Muscle of arm (tissue), 12 donors: ENCODE measurements around the gene LRTM2. TPM values are rescaled to one million over a fixed set of nuclear protein-coding genes. Genes with fewer than 3 reads are reported as not detected.

Experiments used
- DNase-seq: peaks from one replicate; pipeline ENCODE4 v3.0.0-alpha.2; 2013
- polyA plus RNA-seq, 12 donors: library from polyadenylated mRNA; unstranded; fragments of 120-200 nt; gene quantifications; one replicate each; pipeline ENCODE4 v1.2.1, GENCODE V29; 2013; ENCODE audit not compliant: insufficient read length in 12 of 12

Gene LRTM2
- polyA plus RNA-seq, 12 donors, result 0.09 to 0.98 (median 0.20) TPM; not detected in 3

GRCh38 chr12:1842183-1842904, 22.0 kb downstream of the LRTM2 start:
- DNase-seq, result no peak

DNA sequence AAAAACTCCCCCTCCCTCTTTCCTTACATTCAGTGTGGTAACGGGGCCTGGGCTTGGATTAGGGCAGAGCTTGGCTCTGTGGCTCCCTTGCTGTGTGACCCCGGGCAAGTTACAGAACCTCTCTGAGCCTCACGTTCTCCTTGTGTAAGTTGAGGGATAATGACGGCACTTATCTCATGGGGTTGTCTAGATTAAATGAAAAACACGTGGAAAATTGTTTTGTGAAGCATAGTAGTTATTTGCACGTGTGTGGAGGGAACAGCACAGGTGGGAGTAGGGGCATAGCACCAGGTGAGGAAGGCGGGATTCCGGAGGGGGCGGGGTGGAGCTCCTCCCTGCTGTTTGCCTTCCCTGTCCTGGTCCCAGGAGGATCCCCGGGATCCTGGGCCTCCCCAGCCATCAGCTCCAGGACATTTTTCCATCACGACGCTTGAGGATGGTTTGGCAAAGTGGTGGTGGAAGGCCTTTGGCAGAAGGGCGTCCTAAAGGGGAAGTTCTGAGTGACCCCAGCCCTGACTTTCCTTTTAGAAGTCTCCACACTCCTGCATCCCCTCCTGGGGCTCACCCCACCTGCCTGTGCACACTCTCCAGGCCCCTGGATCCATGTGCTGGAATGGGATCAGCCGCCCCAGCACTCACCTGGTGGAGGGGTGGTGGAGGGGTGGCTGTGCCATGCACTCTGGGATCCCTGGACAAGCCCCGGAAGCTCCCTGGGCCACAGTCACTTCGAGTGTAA, 22.7 kb downstream of the LRTM2 start:
- no peak for DNase-seq

DNA sequence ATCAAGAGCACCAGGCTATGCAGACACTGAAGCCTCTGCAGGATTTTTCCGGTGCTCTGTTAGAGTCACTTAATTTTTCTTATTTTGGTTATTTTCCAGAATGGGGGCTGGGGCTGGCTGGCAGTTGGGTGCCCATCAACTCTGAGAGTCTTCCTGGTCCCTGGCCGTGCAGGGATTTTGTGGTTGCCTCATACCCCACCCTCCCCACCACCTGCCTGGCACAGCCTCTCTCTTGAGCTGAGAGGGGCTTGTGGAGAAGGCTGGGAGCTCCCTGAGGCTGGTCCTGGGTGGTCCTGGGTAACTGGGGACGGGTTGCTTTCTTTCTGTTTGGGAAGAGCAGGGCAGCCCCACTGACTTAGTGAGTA, 23.3 kb downstream of the LRTM2 start:
- DNase-seq, result no peak

DNA sequence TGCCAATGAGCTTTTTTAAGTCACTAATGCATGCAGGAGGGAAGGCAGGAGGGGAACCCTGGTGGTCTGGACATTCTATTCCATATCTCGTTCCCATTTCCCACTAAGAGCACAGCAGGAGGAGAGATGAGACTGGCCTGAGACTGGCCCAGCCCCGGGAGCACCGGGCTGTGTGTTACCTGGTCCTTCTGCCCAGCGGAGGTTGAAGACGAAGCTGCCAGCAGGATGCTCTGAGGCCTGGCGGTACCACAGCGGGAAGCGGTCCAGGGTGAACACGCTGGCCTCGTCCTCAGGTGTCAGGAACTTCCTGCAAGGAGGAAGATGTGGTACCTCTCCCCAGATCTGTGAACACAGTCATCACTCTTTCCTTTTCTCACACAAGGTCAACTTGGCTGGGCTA, 23.9 kb downstream of the LRTM2 start:
- DNase-seq, result no peak

- no peak for DNase-seq
These were observed 24.5 kb downstream of the LRTM2 start for GRCh38 chr12:1844661-1845409.

GRCh38 chr12:1845427-1845826, 25.1 kb downstream of the LRTM2 start:
- DNase-seq, result no peak

- no peak for DNase-seq
These were observed 25.5 kb downstream of the LRTM2 start for GRCh38 chr12:1845886-1846285.

GRCh38 chr12:1846421-1847405, 26.3 kb downstream of the LRTM2 start:
- no peak for DNase-seq

- no peak for DNase-seq
These were observed 27.0 kb downstream of the LRTM2 start for GRCh38 chr12:1847411-1847810.

GRCh38 chr12:1848146-1848545, 27.8 kb downstream of the LRTM2 start:
- no peak for DNase-seq

- no peak for DNase-seq
These were observed 28.4 kb downstream of the LRTM2 start for GRCh38 chr12:1848745-1849144.

DNA sequence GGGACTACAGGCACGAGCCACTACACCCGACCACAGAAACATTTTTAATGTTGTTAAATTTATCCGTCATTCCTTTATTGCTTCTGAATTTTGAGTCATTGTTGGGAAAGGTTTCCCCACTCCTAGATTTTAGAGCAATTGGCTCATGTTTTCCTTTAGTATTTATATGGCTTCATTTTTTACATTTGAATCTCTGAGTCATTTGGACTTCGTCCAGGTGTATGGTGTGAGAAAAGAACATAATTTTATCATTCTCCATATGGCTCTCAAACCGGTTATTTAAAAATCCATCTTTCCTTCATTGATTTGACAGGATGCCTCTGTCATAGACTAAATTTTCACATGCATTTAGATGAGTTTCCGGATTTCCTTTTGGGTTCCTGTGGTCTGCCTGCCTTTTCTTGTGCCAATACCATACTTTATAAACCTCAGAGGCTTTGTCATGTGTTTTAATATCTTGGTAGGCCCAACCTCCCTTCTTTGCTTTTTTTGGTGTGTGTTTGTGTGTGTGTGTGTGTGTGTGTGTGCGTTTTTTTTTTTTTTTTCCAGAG, 30.9 kb downstream of the LRTM2 start:
- no peak for DNase-seq

GRCh38 chr12:1852076-1852475, 31.7 kb downstream of the LRTM2 start:
- no peak for DNase-seq

DNA sequence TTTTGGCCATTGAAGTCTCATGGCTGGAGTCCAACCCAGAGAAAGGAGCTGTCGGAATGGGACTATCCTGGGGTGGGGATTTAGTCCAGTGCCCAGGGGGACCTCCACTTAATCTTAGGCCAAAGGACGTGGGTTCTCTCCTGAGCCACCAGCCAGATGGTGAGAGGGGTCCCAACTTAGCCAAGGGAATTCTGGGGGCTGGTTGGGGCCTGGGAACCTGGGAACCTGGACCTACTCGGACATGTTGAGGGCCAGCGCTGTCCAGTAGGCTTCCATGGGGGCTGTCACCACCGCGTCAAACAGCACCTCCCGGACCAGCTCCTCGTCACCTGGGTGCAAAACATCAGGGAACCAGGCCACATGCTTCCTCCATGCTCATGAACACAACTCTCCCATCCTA, 33.4 kb downstream of the LRTM2 start:
- no peak for DNase-seq

- DNase-seq, result no peak
These were observed 34.9 kb downstream of the LRTM2 start for GRCh38 chr12:1855241-1855640.

- DNase-seq, result no peak
These were observed 36.7 kb downstream of the LRTM2 start for GRCh38 chr12:1857086-1857485.

GRCh38 chr12:1857821-1858220, 37.5 kb downstream of the LRTM2 start:
- DNase-seq, result no peak

DNA sequence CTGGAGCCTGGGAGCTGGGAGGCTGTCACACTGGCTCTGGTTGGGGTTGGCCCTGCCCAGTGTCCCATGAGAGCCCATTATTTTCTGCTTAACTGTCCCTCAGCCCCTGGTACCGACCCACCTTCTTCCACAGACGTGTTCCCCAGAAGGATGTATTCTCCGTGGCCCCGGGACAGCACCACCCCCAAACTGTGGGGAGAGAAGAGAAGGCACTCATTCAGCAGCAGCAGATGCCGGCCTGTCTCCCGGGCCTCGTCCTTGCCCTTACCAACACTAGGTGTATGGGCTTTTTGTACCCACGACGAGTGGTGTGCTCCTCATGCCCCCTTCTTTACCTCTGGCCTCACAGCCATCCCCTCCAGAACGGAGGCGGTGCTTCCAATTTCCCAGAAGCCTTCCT, 38.1 kb downstream of the LRTM2 start:
- no peak for DNase-seq

DNA sequence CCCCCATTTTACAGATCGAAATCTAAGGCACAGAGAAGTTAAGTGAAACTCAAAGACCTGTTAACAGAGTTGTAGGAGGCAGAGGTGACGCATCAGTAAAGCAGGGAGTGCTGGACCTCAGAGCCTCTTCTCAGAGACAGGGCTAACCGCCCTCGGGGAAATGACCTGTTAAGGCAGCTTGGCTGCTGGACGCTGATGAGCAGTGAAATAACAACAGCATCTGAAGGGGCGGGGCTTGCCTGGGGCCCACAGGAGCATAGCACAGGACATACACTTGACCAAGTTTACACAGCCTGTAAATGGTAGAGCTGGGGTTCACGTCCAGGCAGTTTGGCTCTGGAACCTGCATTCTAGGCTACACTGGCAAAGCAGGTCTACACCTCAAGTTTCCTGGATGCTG, 39.3 kb downstream of the LRTM2 start:
- no peak for DNase-seq

DNA sequence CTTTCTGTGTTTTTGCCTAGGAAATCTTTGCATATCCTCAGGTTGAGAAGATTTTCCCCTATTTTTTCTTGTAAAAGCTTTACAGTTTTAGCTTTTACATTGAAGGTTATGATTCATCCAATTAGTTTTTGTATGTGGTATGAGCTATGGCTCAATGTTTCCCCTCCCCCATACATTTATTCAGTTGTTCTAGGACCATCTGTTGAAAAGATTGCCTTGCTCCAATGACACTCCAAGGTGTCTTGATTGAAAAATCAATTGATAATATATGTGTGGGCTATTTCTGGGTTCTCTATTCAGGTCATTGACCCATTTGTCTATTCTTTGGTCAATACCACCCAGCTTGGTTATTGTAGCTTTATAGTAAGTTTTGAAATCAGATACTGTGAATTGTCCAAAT, 42.6 kb downstream of the LRTM2 start:
- no peak for DNase-seq

GRCh38 chr12:1863823-1864222, 43.5 kb downstream of the LRTM2 start:
- no peak for DNase-seq
